H1 (cell line): ENCODE data around the gene SEMA4D. TPM values are rescaled to one million over a fixed set of nuclear protein-coding genes. Genes with fewer than 3 reads are reported as not detected.

ENCODE experiments used
- CTCF ChIA-PET: fragments of 300-600 bp; sonication (Branson Sonifier 250); formaldehyde crosslinking; loops from one replicate; lab custom pipeline; 2021; ENCODE audit not compliant: partially characterized antibody; lab: Charles Lee
- POLR2A ChIA-PET: fragments of 300-600 bp; sonication (Branson Sonifier 250); formaldehyde crosslinking; loops from one replicate; lab custom pipeline; 2021; ENCODE audit warnings: inconsistent platforms; ENCODE audit not compliant: partially characterized antibody; lab: Charles Lee
- DNase-seq, 2 experiments: peaks; one replicate each; pipeline versions ENCODE4 v3.0.0 to v3.0.0-alpha.2; 2010 to 2022; ENCODE audit warnings: low spot score in 2 of 2, low read depth in 1 of 2, mixed read lengths in 1 of 2
- FAIRE-seq: peaks from 2 replicates; lab custom pipeline; 2011; peaks lifted over from hg19 to GRCh38; lab: Jason Lieb, UNC
- H2AFZ ChIP-seq: 2 replicates; pipeline ENCODE4 v1.8.1; 2012; ENCODE audit warnings: low read length, inconsistent platforms
- H2AK5ac ChIP-seq: 2 replicates; pipeline ENCODE4 v1.6.1; 2013; ENCODE audit warnings: low read depth, low read length
- H2BK120ac ChIP-seq: replicated peaks from 2 replicates; pipeline ENCODE3; 2013; ENCODE audit warnings: low read depth, low read length, inconsistent platforms
- H2BK12ac ChIP-seq: 2 replicates; pipeline ENCODE4 v1.6.1; 2013; ENCODE audit warnings: low read depth, low read length
- H2BK15ac ChIP-seq: 2 replicates; pipeline ENCODE4 v1.6.1; 2013; ENCODE audit warnings: low read length
- H2BK20ac ChIP-seq: 2 replicates; pipeline ENCODE4 v1.6.1; 2013; ENCODE audit warnings: low read length
- H2BK5ac ChIP-seq: 2 replicates; pipeline ENCODE4 v1.6.1; 2013; ENCODE audit warnings: low read depth, low read length
- H3K14ac ChIP-seq: 2 replicates; pipeline ENCODE4 v1.6.1; 2013; ENCODE audit warnings: inconsistent platforms; ENCODE audit not compliant: insufficient read length
- H3K18ac ChIP-seq: 2 replicates; pipeline ENCODE4 v1.6.1; 2013; ENCODE audit warnings: low read length; ENCODE audit errors: extremely low read depth
- H3K23ac ChIP-seq: 2 replicates; pipeline ENCODE4 v1.6.1; 2013; ENCODE audit warnings: inconsistent platforms; ENCODE audit not compliant: insufficient read length
- H3K23me2 ChIP-seq: 2 replicates; pipeline ENCODE4 v1.6.1; 2013; ENCODE audit warnings: low read depth, low read length
- H3K27ac ChIP-seq: 2 replicates; pipeline ENCODE4 v1.6.1; 2011; ENCODE audit warnings: low read depth, low read length, inconsistent platforms
- H3K27me3 ChIP-seq, 4 experiments: replicated peaks in 1 of 4; 1 replicate in 1 of 4; 2 replicates in 3 of 4; pipeline versions ENCODE4 v1.6.1 to v1.8.1; 2011 to 2013; ENCODE audit warnings: low read length in 3 of 4, mild to moderate bottlenecking in 3 of 4, inconsistent platforms in 2 of 4, mixed read lengths in 2 of 4, moderate library complexity in 1 of 4; ENCODE audit not compliant: control insufficient read depth in 3 of 4, insufficient read depth in 3 of 4; ENCODE audit errors: extremely low read depth in 1 of 4
- H3K36me3 ChIP-seq, 4 experiments: 2 replicates each; pipeline versions ENCODE4 v1.6.1 to v1.8.1; 2011 to 2013; ENCODE audit warnings: mild to moderate bottlenecking in 4 of 4, low read length in 3 of 4, moderate library complexity in 2 of 4, control low read depth in 1 of 4, inconsistent platforms in 1 of 4; ENCODE audit not compliant: insufficient read depth in 4 of 4, control insufficient read depth in 2 of 4
- H3K4ac ChIP-seq: replicated peaks from 2 replicates; pipeline ENCODE3; 2013; ENCODE audit warnings: low read length, low read depth, mixed read lengths, inconsistent platforms; ENCODE audit not compliant: insufficient read length
- H3K4me1 ChIP-seq, 4 experiments: replicated peaks in 1 of 4; 1 replicate in 1 of 4; 2 replicates in 3 of 4; pipeline versions ENCODE4 v1.6.1 to v1.8.1; 2011 to 2013; ENCODE audit warnings: low read length in 3 of 4, inconsistent platforms in 2 of 4, mixed read lengths in 1 of 4; ENCODE audit not compliant: insufficient read depth in 4 of 4, control insufficient read depth in 3 of 4
- H3K4me2 ChIP-seq, 2 experiments: 2 replicates each; pipeline versions ENCODE4 v1.6.1 to v1.8.1; 2011 to 2013; ENCODE audit warnings: low read depth in 2 of 2, low read length in 2 of 2, control low read depth in 1 of 2, inconsistent platforms in 1 of 2, mild to moderate bottlenecking in 1 of 2; ENCODE audit not compliant: insufficient read depth in 1 of 2
- H3K4me3 ChIP-seq, 4 experiments: fragments of 200-600, 300-600 bp in 1 of 4; sonication (generic), shearing (Covaris generic), sonication (Bioruptor Twin) in 1 of 4; 2 replicates each; pipeline versions ENCODE4 v1.5.1 to v1.8.1; 2011 to 2016; ENCODE audit warnings: low read length in 4 of 4, low read depth in 3 of 4, control low read depth in 2 of 4, inconsistent platforms in 2 of 4, mild to moderate bottlenecking in 2 of 4, mixed read lengths in 1 of 4, moderate library complexity in 1 of 4; ENCODE audit not compliant: insufficient read depth in 2 of 4; ENCODE audit errors: extremely low read depth in 1 of 4
- H3K56ac ChIP-seq: replicated peaks from 2 replicates; pipeline ENCODE3; 2013; ENCODE audit warnings: low read depth, mild to moderate bottlenecking, mixed read lengths, low read length, inconsistent platforms; ENCODE audit not compliant: insufficient read length
- H3K79me1 ChIP-seq: 2 replicates; pipeline ENCODE4 v1.6.1; 2013; ENCODE audit warnings: low read depth, low read length, control low read depth
- H3K79me2 ChIP-seq, 2 experiments: 2 replicates each; pipeline versions ENCODE4 v1.6.1 to v1.8.1; 2012 to 2013; ENCODE audit warnings: low read length in 2 of 2, mild to moderate bottlenecking in 2 of 2, inconsistent platforms in 1 of 2; ENCODE audit not compliant: insufficient read depth in 2 of 2, control insufficient read depth in 1 of 2
- H3K9ac ChIP-seq, 4 experiments: replicated peaks in 1 of 4; 1 replicate in 1 of 4; 2 replicates in 3 of 4; pipeline versions ENCODE4 v1.6.1 to v1.8.1; 2011 to 2013; ENCODE audit warnings: low read depth in 3 of 4, low read length in 3 of 4, control low read depth in 2 of 4, mild to moderate bottlenecking in 2 of 4, moderate library complexity in 2 of 4, inconsistent platforms in 1 of 4; ENCODE audit errors: extremely low read depth in 1 of 4
- H3K9me3 ChIP-seq, 2 experiments: 2 replicates each; pipeline versions ENCODE4 v1.6.1 to v1.8.1; 2012 to 2013; ENCODE audit warnings: mild to moderate bottlenecking in 2 of 2, moderate library complexity in 2 of 2, control low read depth in 1 of 2, inconsistent platforms in 1 of 2, low read depth in 1 of 2, low read length in 1 of 2, mixed read lengths in 1 of 2; ENCODE audit not compliant: insufficient read depth in 2 of 2
- H4K20me1 ChIP-seq, 2 experiments: replicated peaks in 1 of 2; 2 replicates each; pipeline versions ENCODE3 to v1.8.1; 2011 to 2013; ENCODE audit warnings: inconsistent platforms in 2 of 2, low read length in 2 of 2, mild to moderate bottlenecking in 1 of 2; ENCODE audit not compliant: insufficient read depth in 2 of 2, control insufficient read depth in 1 of 2
- H4K5ac ChIP-seq: 2 replicates; pipeline ENCODE4 v1.6.1; 2013; ENCODE audit warnings: low read length, low read depth, mixed read lengths, inconsistent platforms; ENCODE audit not compliant: insufficient read length
- H4K8ac ChIP-seq: 2 replicates; pipeline ENCODE4 v1.8.0; 2013; ENCODE audit warnings: mild to moderate bottlenecking, moderate library complexity, low read length, inconsistent platforms; ENCODE audit not compliant: insufficient read depth; ENCODE audit errors: extremely low read depth
- H4K91ac ChIP-seq: replicated peaks from 2 replicates; pipeline ENCODE3; 2013; ENCODE audit warnings: low read length, mixed read lengths, inconsistent platforms; ENCODE audit not compliant: insufficient read length
- ATF3 ChIP-seq: IDR thresholded peaks from 2 replicates; pipeline ENCODE4 v1.6.1; 2011; ENCODE audit warnings: low read depth, mild to moderate bottlenecking, low read length; ENCODE audit not compliant: insufficient read depth
- CBX8 ChIP-seq: fragments of 300-800, 300-1000 bp; sonication (generic); IDR thresholded peaks from 2 replicates; pipeline ENCODE4 v1.7.1; 2016; ENCODE audit warnings: low read depth, low read length, borderline replicate concordance
- EP300 ChIP-seq, 2 experiments: IDR thresholded peaks; 1 replicate in 1 of 2; 2 replicates in 1 of 2; pipeline ENCODE4 v1.6.1; 2011 to 2012; ENCODE audit warnings: low read depth in 2 of 2, low read length in 2 of 2, mild to moderate bottlenecking in 2 of 2, borderline replicate concordance in 1 of 2, inconsistent platforms in 1 of 2, moderate library complexity in 1 of 2
- MAX ChIP-seq: IDR thresholded peaks from 2 replicates; pipeline ENCODE4 v1.6.1; 2012; ENCODE audit warnings: inconsistent platforms
- RNF2 ChIP-seq: fragments of 200-900, 300-1000 bp; sonication (generic); IDR thresholded peaks from 2 replicates; pipeline ENCODE4 v1.7.1; 2016; ENCODE audit warnings: borderline replicate concordance, low read depth, mild to moderate bottlenecking, antibody characterized with exemption, low read length; ENCODE audit not compliant: poor library complexity, severe bottlenecking; ENCODE audit errors: missing control alignments
- SP1 ChIP-seq: IDR thresholded peaks from 2 replicates; pipeline ENCODE4 v1.6.1; 2011; ENCODE audit warnings: low read depth, low read length
- SRF ChIP-seq: IDR thresholded peaks from 2 replicates; pipeline ENCODE4 v1.6.1; 2011; ENCODE audit warnings: mild to moderate bottlenecking, low read depth, low read length, moderate library complexity
- TAF1 ChIP-seq: IDR thresholded peaks from 2 replicates; pipeline ENCODE4 v1.6.1; 2011; ENCODE audit warnings: mild to moderate bottlenecking, low read depth, low read length
- TBP ChIP-seq: IDR thresholded peaks from 2 replicates; pipeline ENCODE4 v1.6.1; 2011; ENCODE audit warnings: low read depth, low read length, improper control_type of control experiment
- TEAD4 ChIP-seq: IDR thresholded peaks from 2 replicates; pipeline ENCODE4 v1.6.1; 2012; ENCODE audit warnings: low read depth, low read length, inconsistent platforms, mixed read lengths
- YY1 ChIP-seq: IDR thresholded peaks from 2 replicates; pipeline ENCODE4 v1.6.1; 2011; ENCODE audit warnings: low read depth, mild to moderate bottlenecking, low read length
- ZNF274 ChIP-seq: IDR thresholded peaks from 2 replicates; pipeline ENCODE4 v1.7.0; 2012; ENCODE audit warnings: low read length, borderline replicate concordance; ENCODE audit errors: extremely low read depth
- WGBS, 2 experiments: shearing (Covaris generic) in 1 of 2; methylation state at CpG; one replicate each; pipeline versions ENCODE4 v1.1.6 to v1.1.7; 2013 to 2015; ENCODE audit warnings: low lambda C conversion rate in 2 of 2, mixed read lengths in 2 of 2, inconsistent platforms in 1 of 2, low coverage in 1 of 2, missing lambda C conversion rate in 1 of 2; ENCODE audit not compliant: insufficient replicate concordance in 2 of 2, insufficient coverage in 1 of 2, insufficient read length in 1 of 2; ENCODE audit errors: extremely low coverage in 1 of 2, missing lambda C conversion rate in 1 of 2; 5-methylcytosine and 5-hydroxymethylcytosine counted together
- polyA plus RNA-seq, 7 experiments: library from polyadenylated mRNA; depleted of rRNA in 3 of 7; stranded (reverse) in 5 of 7; unstranded in 2 of 7; fragments of >200 nt in 5 of 7; fragments of 200-250 nt in 2 of 7; gene quantifications; 1 replicate in 5 of 7; 2 replicates in 1 of 7; 4 replicates in 1 of 7; pipeline versions ENCODE4 v1.2.1 to v1.2.3, GENCODE V29; 2011 to 2013; ENCODE audit warnings: missing spikeins in 2 of 7, mixed read lengths in 2 of 7
- total RNA-seq: library from RNA; stranded (reverse); fragmentation: NEBNext Ultra II Directional; extraction: Animal tissue kit (Norgen Biotek cat#: 25700); gene quantifications from 2 replicates; pipeline ENCODE4 v1.2.1, GENCODE V29; 2021

SEMA4D gene
- total and polyA plus RNA-seq, 2 of the 8 experiments (the other 6 are each of a cell fraction or from before 2014, with no cell fraction given), result 21.0 to 70.4 TPM

DNA sequence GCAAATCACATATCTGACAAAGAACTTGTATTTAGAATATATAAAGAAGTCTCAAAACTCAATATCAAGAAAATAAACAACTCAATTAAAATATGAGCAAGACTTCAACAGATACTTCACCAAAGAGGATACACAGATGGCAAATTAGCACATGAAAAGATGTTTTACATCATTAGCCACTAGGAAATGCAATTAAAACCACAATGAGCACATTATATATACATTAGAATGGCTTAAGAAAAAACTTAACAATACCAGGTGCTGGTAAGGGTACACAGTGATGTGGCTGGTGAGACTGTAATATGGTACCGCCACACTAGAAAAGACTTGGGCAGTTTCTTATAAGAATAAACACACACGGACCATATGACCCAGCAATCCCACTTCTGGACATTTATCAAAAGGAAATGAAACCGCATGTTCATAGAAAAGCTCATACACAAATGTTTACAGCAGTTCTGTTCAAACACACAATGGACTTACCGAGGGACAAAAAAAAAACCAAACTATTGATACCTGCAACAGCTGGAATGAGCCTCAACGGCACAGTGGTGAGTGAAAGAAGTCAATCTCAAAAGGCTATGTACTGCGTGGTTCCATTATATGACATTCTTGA lies 27.6 kb downstream of the SEMA4D start:
- Histone ChIP-seq H2BK5ac (no peak overlapping the region), H3K9ac (no peak overlapping the region), H3K9me3 (no peaks in the 10 kb centered on the region), H4K91ac (no peak overlapping the region), H2AFZ (no peak overlapping the region), H3K27me3 (no peaks in the 10 kb centered on the region), H3K14ac (no peak overlapping the region), H3K23ac (no peak overlapping the region), H2AK5ac (no peak overlapping the region), H3K27ac (no peak overlapping the region), H3K56ac (no peak overlapping the region), H2BK12ac (no peak overlapping the region), H3K18ac (no peak overlapping the region), H3K36me3 (0 out of 8 replicates have a peak, but pooled peaks cover 0 to 3% (median 0%) of the 10 kb centered on the region in 4 experiments), H4K8ac (no peak overlapping the region), H4K5ac (no peak overlapping the region), H3K23me2 (no peaks in the 10 kb centered on the region), H2BK15ac (no peak overlapping the region), H2BK120ac (no peak overlapping the region), H3K4ac (no peak overlapping the region), H4K20me1 (peaks cover 4 to 13% of the 10 kb centered on the region in 2 experiments), H3K79me2 (peaks cover 0 to 92% of the 10 kb centered on the region in 2 experiments; a peak in 3 of 4 replicates), H3K4me1 (peaks cover 6 to 31% (median 20%) of the 10 kb centered on the region in 4 experiments), H2BK20ac (no peak overlapping the region), H3K4me2 (peak overlapping the region; percentile 12 to 27; a peak in 3 of 4 replicates), H3K4me3 (peak overlapping the region in 1 of 4 experiments; percentile 23; a peak in 1 of 8 replicates), H3K79me1 (peaks cover 22% of the 10 kb centered on the region)
- POLR2A ChIA-PET, result interaction anchor here (1.2 kb wide), 1 partner anchor 11 kb away, joined by 3 read pairs; no protein-coding TSS in a partner anchor
- 73% methylated on average over 6 of the region's 6 CpGs; no CpG with 5 or more reads in 1 of the 2 experiments for WGBS, 2 experiments
- DNase-seq (no peak), FAIRE-seq (no peak)
- CTCF ChIA-PET, result interaction anchor here (1.0 to 2.1 kb wide), 9 partner anchors 9 to 311 kb away, joined by 3 to 9 read pairs (median 4); no protein-coding TSS in a partner anchor
- TF ChIP-seq ZNF274 (no peak), RNF2 (no peak), EP300 (IDR thresholded peaks at IDR 0.05; ENCODE audit: borderline replicate concordance in 1 of 2, low read depth in 2 of 2, low read length in 2 of 2) (no peak), MAX (no peak), SP1 (no peak), TEAD4 (no peak), SRF (no peak), ATF3 (no peak), TAF1 (no peak), TBP (no peak), CBX8 (no peak), YY1 (no peak)
